ENCODE data around the gene NSD2.
"Not testable (repeated sequence)": the region's sequence is repeated elsewhere in the genome, so short reads cannot be mapped to it uniquely, and the experiment has no call there.

The NSD2 gene

GRCh38 chr4:2007804-2008670, 136.8 kb downstream of the NSD2 start:
- no peaks in the 10 kb centered on the region for H3K27me3 Mint-ChIP-seq
- H3K27ac Mint-ChIP-seq: peak overlapping the region; percentile 95
- H3K9me3 Mint-ChIP-seq: no peaks in the 10 kb centered on the region
- H3K36me3 Mint-ChIP-seq: peaks cover 28% of the 10 kb centered on the region
- H3K4me3 Mint-ChIP-seq: peak overlapping the region; percentile 91
- H3K4me1 Mint-ChIP-seq: peaks cover 46% of the 10 kb centered on the region
- peak; percentile 31 for ATAC-seq

DNA sequence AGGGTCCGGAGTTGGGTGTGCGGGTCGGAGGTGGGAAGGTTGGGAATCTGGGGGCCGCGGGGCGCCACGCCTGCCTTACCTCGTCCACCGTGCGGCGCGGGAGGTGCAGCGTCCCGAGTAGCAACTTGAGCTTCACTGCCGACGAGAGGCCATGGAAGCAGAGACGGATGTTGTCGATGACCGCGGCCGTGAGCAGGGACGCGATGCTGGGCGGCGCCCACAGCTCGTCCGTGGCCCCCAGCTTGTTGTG, 137.4 kb downstream of the NSD2 start:
- Mint-ChIP-seq H3K36me3 (peaks cover 23% of the 10 kb centered on the region), H3K4me1 (peaks cover 43% of the 10 kb centered on the region), H3K27ac (peak overlapping the region; percentile 95), H3K27me3 (peaks cover 1% of the 10 kb centered on the region), H3K4me3 (peak overlapping the region; percentile 91), H3K9me3 (no peaks in the 10 kb centered on the region)
- no peak for ATAC-seq

DNA sequence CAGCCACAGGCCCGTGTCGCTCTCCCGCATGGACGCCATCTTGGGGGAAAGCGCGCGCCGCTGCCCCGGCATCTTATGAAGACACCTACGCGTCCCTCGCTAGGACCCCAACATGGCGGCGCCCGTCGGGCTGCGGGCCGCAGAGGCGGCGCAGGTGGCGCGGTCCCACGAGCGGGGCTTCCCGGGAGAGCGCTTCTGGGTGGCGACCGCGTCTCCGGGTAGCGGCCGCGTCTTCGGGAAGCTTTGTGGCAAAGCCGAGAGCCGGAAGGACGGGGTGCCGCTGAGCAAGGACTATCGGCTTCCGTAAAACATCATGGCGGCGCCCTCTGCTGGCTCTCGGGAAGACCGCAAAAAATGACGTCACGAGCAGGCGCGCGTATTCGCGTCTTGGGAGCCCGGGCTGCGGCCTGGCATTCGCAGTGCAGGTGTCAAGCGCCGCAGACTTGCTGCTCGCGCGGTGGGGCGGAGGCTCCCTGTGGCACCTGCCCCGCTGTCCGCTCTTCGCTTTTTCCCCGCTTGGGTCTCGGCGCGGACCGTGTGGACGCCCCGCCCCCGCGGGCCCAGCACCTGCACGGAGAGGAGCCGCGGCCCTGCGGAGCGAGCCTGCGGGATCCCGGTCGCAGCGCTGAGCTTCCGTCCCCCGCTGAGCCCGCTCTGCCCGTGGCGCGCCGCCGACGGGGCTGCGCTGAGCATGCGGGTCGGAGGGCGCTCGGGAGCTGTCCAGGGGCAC, 137.9 kb downstream of the NSD2 start, which contains the start of gene NELFA:
TSS of gene NELFA (minus strand) at position 54 of the 730 bp plus-strand sequence. CDS start at position 39, 15 bp downstream.
- Mint-ChIP-seq H3K4me1 (peaks cover 43% of the 10 kb centered on the region), H3K4me3 (peak within 1 kb of the TSS; percentile 91), H3K27me3 (peaks cover 6% of the 10 kb centered on the region), H3K9me3 (no peaks in the 10 kb centered on the region), H3K27ac (peak within 1 kb of the TSS; percentile 95), H3K36me3 (peaks cover 23% of the 10 kb centered on the region)
- peak; percentile 92 for ATAC-seq

- H3K4me3 Mint-ChIP-seq: peak overlapping the region; percentile 91
- H3K9me3 Mint-ChIP-seq: no peaks in the 10 kb centered on the region
- H3K27me3 Mint-ChIP-seq: peaks cover 10% of the 10 kb centered on the region
- peaks cover 43% of the 10 kb centered on the region for H3K4me1 Mint-ChIP-seq
- H3K36me3 Mint-ChIP-seq: peaks cover 23% of the 10 kb centered on the region
- peak; percentile 10 for ATAC-seq
- peak overlapping the region; percentile 95 for H3K27ac Mint-ChIP-seq
Measured at GRCh38 chr4:2009651-2010233, 138.5 kb downstream of the NSD2 start.

- no peaks in the 10 kb centered on the region for H3K9me3 Mint-ChIP-seq
- peaks cover 26% of the 10 kb centered on the region for H3K4me1 Mint-ChIP-seq
- H3K36me3 Mint-ChIP-seq: peaks cover 7% of the 10 kb centered on the region
- H3K4me3 Mint-ChIP-seq: no peak overlapping the region
- H3K27ac Mint-ChIP-seq: no peak overlapping the region
- ATAC-seq: no peak
- peaks cover 10% of the 10 kb centered on the region for H3K27me3 Mint-ChIP-seq
Measured at GRCh38 chr4:2011583-2011982, 140.4 kb downstream of the NSD2 start.

- Mint-ChIP-seq H3K27ac (no peak overlapping the region), H3K4me3 (no peak overlapping the region), H3K27me3 (peaks cover 22% of the 10 kb centered on the region), H3K9me3 (no peaks in the 10 kb centered on the region), H3K36me3 (no peaks in the 10 kb centered on the region), H3K4me1 (peaks cover 8% of the 10 kb centered on the region)
- ATAC-seq: no peak
Measured at GRCh38 chr4:2015008-2015407, 143.8 kb downstream of the NSD2 start.

GRCh38 chr4:2021358-2022018, 150.3 kb downstream of the NSD2 start:
- Mint-ChIP-seq H3K9me3 (peaks cover 11% of the 10 kb centered on the region), H3K27me3 (peaks cover 58% of the 10 kb centered on the region)
- H3K4me1 Mint-ChIP-seq, H3K27ac Mint-ChIP-seq, H3K36me3 Mint-ChIP-seq, H3K4me3 Mint-ChIP-seq, ATAC-seq: not testable (repeated sequence)

DNA sequence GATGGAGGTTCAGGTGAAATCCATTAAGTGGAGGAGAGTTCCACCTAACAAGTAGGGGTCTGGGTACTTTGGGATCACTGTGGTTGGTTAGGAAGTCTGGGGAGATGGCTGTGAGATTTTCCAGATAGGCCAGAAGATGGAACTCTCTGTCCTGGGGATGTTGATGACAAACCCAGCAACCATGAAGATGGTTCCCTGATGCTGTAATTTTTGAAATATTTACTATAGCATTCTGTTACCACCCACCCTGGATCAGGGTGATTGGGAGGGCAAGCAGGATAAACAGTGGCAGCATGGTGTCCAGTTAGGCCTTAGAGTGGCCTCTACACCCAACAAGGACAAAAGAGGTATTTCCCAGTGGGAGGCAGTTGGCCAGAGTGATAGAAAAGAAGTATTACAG, 153.5 kb downstream of the NSD2 start:
- peaks cover 5% of the 10 kb centered on the region for H3K36me3 Mint-ChIP-seq
- H3K4me3 Mint-ChIP-seq: no peak overlapping the region
- H3K27ac Mint-ChIP-seq: no peak overlapping the region
- no peaks in the 10 kb centered on the region for H3K4me1 Mint-ChIP-seq
- ATAC-seq: no peak
- peaks cover 14% of the 10 kb centered on the region for H3K9me3 Mint-ChIP-seq
- H3K27me3 Mint-ChIP-seq: peaks cover 54% of the 10 kb centered on the region

DNA sequence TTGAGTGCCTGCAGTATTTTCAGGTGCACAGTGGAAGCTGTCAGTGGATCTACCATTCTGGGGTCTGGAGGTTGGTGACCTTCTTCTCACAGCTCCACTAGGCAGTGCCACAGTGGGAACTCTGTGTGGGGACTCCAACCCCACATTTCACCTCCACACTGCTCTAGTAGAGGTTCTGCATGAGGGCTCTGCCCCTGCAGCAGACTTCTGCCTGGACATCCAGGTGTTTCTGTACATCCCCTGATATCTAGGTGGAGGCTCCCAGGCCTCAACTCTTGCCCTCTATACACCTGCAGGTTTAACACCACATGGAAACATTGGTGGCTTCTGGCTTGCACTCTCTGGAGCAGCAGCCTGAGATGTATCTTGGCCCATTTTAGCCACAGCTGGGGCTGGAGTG, 154.6 kb downstream of the NSD2 start:
- peaks cover 54% of the 10 kb centered on the region for H3K27me3 Mint-ChIP-seq
- no peak for ATAC-seq

GRCh38 chr4:2027120-2027519, 155.9 kb downstream of the NSD2 start:
- H3K4me3 Mint-ChIP-seq, H3K36me3 Mint-ChIP-seq, H3K27ac Mint-ChIP-seq, ATAC-seq, H3K4me1 Mint-ChIP-seq: not testable (repeated sequence)
- H3K9me3 Mint-ChIP-seq: peaks cover 14% of the 10 kb centered on the region
- peaks cover 48% of the 10 kb centered on the region for H3K27me3 Mint-ChIP-seq

More for the DNA sequence above, 154.6 kb downstream of the NSD2 start:
- Mint-ChIP-seq H3K36me3 (peaks cover 5% of the 10 kb centered on the region), H3K4me3 (no peak overlapping the region), H3K9me3 (peaks cover 14% of the 10 kb centered on the region), H3K4me1 (no peaks in the 10 kb centered on the region), H3K27ac (no peak overlapping the region)

GRCh38 chr4:2031161-2031560, 160.0 kb downstream of the NSD2 start:
- not testable (repeated sequence) for H3K4me3 Mint-ChIP-seq, ATAC-seq, H3K4me1 Mint-ChIP-seq, H3K36me3 Mint-ChIP-seq, H3K27ac Mint-ChIP-seq, H3K9me3 Mint-ChIP-seq
- H3K27me3 Mint-ChIP-seq: peaks cover 52% of the 10 kb centered on the region
